Endothelial cell of umbilical vein (primary cell): Measurements from ENCODE around the gene CCDC197. TPM values are rescaled to one million over a fixed set of nuclear protein-coding genes. Genes with fewer than 3 reads are reported as not detected.

Experiments
- BruUV-seq: library from RNA; stranded (reverse); fragments of 400-500 nt; replicated peaks from 2 replicates; lab custom pipeline; 2021; lab: Mats Ljungman, UMichigan
- CTCF ChIA-PET: fragments of 300-600, 350-600 bp; sonication (Branson Sonifier 250); formaldehyde crosslinking; loops from one replicate; lab custom pipeline; 2021; ENCODE audit warnings: antibody characterized with exemption, inconsistent platforms; lab: Charles Lee
- POLR2A ChIA-PET: fragments of 300-600, 350-600 bp; sonication (Branson Sonifier 250); formaldehyde crosslinking; loops from one replicate; lab custom pipeline; 2021; ENCODE audit warnings: antibody characterized with exemption, inconsistent platforms; lab: Charles Lee
- DNase-seq: peaks from one replicate; pipeline ENCODE4 v3.0.0-alpha.2; 2011; ENCODE audit warnings: low read depth, low spot score
- FAIRE-seq: peaks from 2 replicates; lab custom pipeline; 2011; peaks lifted over from hg19 to GRCh38; lab: Jason Lieb, UNC
- H2AFZ ChIP-seq: 2 replicates; pipeline ENCODE4 v1.6.0; 2012; ENCODE audit warnings: low read depth, low read length, control low read depth, inconsistent platforms
- H3K27ac ChIP-seq: 2 replicates; pipeline ENCODE4 v1.5.1; 2011; ENCODE audit warnings: low read depth, mild to moderate bottlenecking, control low read depth, low read length, moderate library complexity; ENCODE audit not compliant: insufficient read depth
- H3K27me3 ChIP-seq, 2 experiments: 2 replicates each; pipeline versions ENCODE4 v1.6.0 to v1.6.1; 2011; ENCODE audit warnings: low read length in 2 of 2, mixed read lengths in 1 of 2; ENCODE audit not compliant: control insufficient read depth in 2 of 2, insufficient read depth in 2 of 2
- H3K36me3 ChIP-seq, 2 experiments: 2 replicates in 1 of 2; 3 replicates in 1 of 2; pipeline ENCODE4 v1.5.1; 2011; ENCODE audit warnings: low read length in 2 of 2, mild to moderate bottlenecking in 1 of 2, moderate library complexity in 1 of 2; ENCODE audit not compliant: control insufficient read depth in 2 of 2, insufficient read depth in 2 of 2; ENCODE audit errors: extremely low read depth in 1 of 2
- H3K4me1 ChIP-seq: 3 replicates; pipeline ENCODE4 v1.5.1; 2011; ENCODE audit warnings: mild to moderate bottlenecking, low read length; ENCODE audit not compliant: control insufficient read depth, insufficient read depth; ENCODE audit errors: extremely low read depth
- H3K4me2 ChIP-seq: 2 replicates; pipeline ENCODE4 v1.6.1; 2011; ENCODE audit warnings: low read length, control low read depth, mixed read lengths; ENCODE audit not compliant: insufficient read depth
- H3K4me3 ChIP-seq, 3 experiments: fragments of 200-600 bp in 1 of 3; sonication (generic), shearing (Covaris generic) in 1 of 3; replicated peaks in 1 of 3; 2 replicates each; pipeline ENCODE4 v1.5.1; 2011 to 2016; ENCODE audit warnings: control low read depth in 3 of 3, low read length in 3 of 3, mild to moderate bottlenecking in 2 of 3, inconsistent platforms in 1 of 3, low read depth in 1 of 3, moderate library complexity in 1 of 3; ENCODE audit not compliant: insufficient read depth in 1 of 3
- H3K79me2 ChIP-seq: 2 replicates; pipeline ENCODE4 v1.6.0; 2012; ENCODE audit warnings: low read length, inconsistent platforms; ENCODE audit not compliant: control insufficient read depth, insufficient read depth
- H3K9ac ChIP-seq: replicated peaks from 2 replicates; pipeline ENCODE3; 2011; ENCODE audit warnings: low read length, control low read depth; ENCODE audit not compliant: insufficient read depth; ENCODE audit errors: extremely low read depth
- H3K9me1 ChIP-seq: replicated peaks from 3 replicates; pipeline ENCODE4 v1.6.0; 2011; ENCODE audit warnings: mild to moderate bottlenecking, low read length; ENCODE audit not compliant: control insufficient read depth, insufficient read depth; ENCODE audit errors: extremely low read depth
- H3K9me3 ChIP-seq: replicated peaks from 2 replicates; pipeline ENCODE4 v1.5.1; 2012; ENCODE audit warnings: low read length, inconsistent platforms; ENCODE audit not compliant: control insufficient read depth, insufficient read depth
- H4K20me1 ChIP-seq: replicated peaks from 2 replicates; pipeline ENCODE3; 2011; ENCODE audit warnings: mild to moderate bottlenecking, low read length; ENCODE audit not compliant: control insufficient read depth, insufficient read depth; ENCODE audit errors: extremely low read depth
- EZH2 ChIP-seq: IDR thresholded peaks from 2 replicates; pipeline ENCODE4 v1.6.1; 2012; ENCODE audit warnings: borderline replicate concordance, low read depth, mild to moderate bottlenecking, moderate library complexity, low read length, inconsistent platforms; ENCODE audit not compliant: severe bottlenecking
- FOS ChIP-seq: IDR thresholded peaks from 2 replicates; pipeline ENCODE4 v1.6.1; 2011; ENCODE audit warnings: mild to moderate bottlenecking, low read length, moderate library complexity, borderline replicate concordance; ENCODE audit not compliant: insufficient read depth
- GATA2 ChIP-seq: IDR thresholded peaks from 2 replicates; pipeline ENCODE4 v1.7.0; 2011; ENCODE audit warnings: low read depth, mild to moderate bottlenecking, moderate library complexity, mixed read lengths, low read length; ENCODE audit not compliant: insufficient read length, insufficient read depth
- JUN ChIP-seq: IDR thresholded peaks from 2 replicates; pipeline ENCODE4 v1.6.1; 2011; ENCODE audit warnings: borderline replicate concordance, low read depth; ENCODE audit not compliant: insufficient read length, insufficient read depth
- MYC ChIP-seq: IDR thresholded peaks from one replicate; pipeline ENCODE4 v1.6.1; 2011; ENCODE audit warnings: mild to moderate bottlenecking, low read depth, low read length
- POLR2A ChIP-seq: IDR thresholded peaks from 2 replicates; pipeline ENCODE4 v1.6.1; 2012; ENCODE audit warnings: low read depth, mild to moderate bottlenecking, control low read depth, low read length
- POLR2AphosphoS5 ChIP-seq: IDR thresholded peaks from 2 replicates; pipeline ENCODE4 v1.6.1; 2012; ENCODE audit warnings: low read depth, mild to moderate bottlenecking, control low read depth, low read length, moderate library complexity; ENCODE audit not compliant: insufficient read depth
- dilution Hi-C: fragments of 300-500 bp; cut with MboI; formaldehyde crosslinking; loops from one replicate; pipeline ENCODE4 v1.15.0; 2019; ENCODE audit warnings: low sequenced_read_pairs; ENCODE audit not compliant: extremely low pct_ligation_motif_present
- intact Hi-C: fragments of 100-400 bp; cut with micrococcal nuclease; formaldehyde crosslinking; loops from one replicate; pipeline ENCODE4 v1.10.0; 2022
- polyA plus RNA-seq, 4 experiments: library from polyadenylated mRNA; depleted of rRNA in 3 of 4; stranded (reverse) in 3 of 4; unstranded in 1 of 4; fragments of >200 nt; gene quantifications; 2 replicates each; pipeline versions ENCODE4 v1.2.1 to v1.2.3, GENCODE V29; 2011 to 2012; ENCODE audit warnings: missing spikeins in 1 of 4
- total RNA-seq: library from RNA; stranded (reverse); gene quantifications from 2 replicates; pipeline ENCODE4 v1.2.3, GENCODE V29; 2021
- TF ChIP-seq, protein P1 (sequence below), 2 donors: IDR thresholded peaks; 1 replicate in 1 of 2; 2 replicates in 1 of 2; pipeline ENCODE4 v1.5.1; 2011; ENCODE audit warnings: low read length in 2 of 2, mild to moderate bottlenecking in 2 of 2, moderate library complexity in 2 of 2, control low read depth in 1 of 2, inconsistent platforms in 1 of 2, low read depth in 1 of 2; ENCODE audit not compliant: insufficient read depth in 1 of 2; ENCODE audit errors: extremely low read depth in 1 of 2
- TF ChIP-seq, protein P2 (sequence below): IDR thresholded peaks from 2 replicates; pipeline ENCODE4 v1.6.1; 2011; ENCODE audit not compliant: insufficient read depth, insufficient read length

The CCDC197 gene
- total and polyA plus RNA-seq, 2 donors (not counting 3 experiments of a cell fraction or from before 2014, with no cell fraction given): not detected

- Histone ChIP-seq H3K4me1 (no peaks in the 10 kb centered on the region), H3K4me2 (no peak overlapping the region), H3K27ac (no peak overlapping the region), H3K9ac (no peak overlapping the region), H3K9me3 (no peaks in the 10 kb centered on the region), H2AFZ (no peak overlapping the region), H3K9me1 (no peaks in the 10 kb centered on the region), H3K27me3 (no peaks in the 10 kb centered on the region), H4K20me1 (no peaks in the 10 kb centered on the region), H3K4me3 (no peak overlapping the region), H3K79me2 (no peaks in the 10 kb centered on the region), H3K36me3 (no peaks in the 10 kb centered on the region)
- FAIRE-seq (no peak), DNase-seq (no peak)
- no TSS peak for BruUV-seq
- intact Hi-C loops (no loop called here), dilution Hi-C loops (no loop called here)
- ChIA-PET POLR2A (no interaction called here), CTCF (interaction anchor here (1.1 to 8.6 kb wide), 2 partner anchors 28 to 31 kb away, joined by 4 to 116 read pairs; no protein-coding TSS in a partner anchor)
- TF ChIP-seq GATA2: no peak
- TF ChIP-seq, protein P1, sequence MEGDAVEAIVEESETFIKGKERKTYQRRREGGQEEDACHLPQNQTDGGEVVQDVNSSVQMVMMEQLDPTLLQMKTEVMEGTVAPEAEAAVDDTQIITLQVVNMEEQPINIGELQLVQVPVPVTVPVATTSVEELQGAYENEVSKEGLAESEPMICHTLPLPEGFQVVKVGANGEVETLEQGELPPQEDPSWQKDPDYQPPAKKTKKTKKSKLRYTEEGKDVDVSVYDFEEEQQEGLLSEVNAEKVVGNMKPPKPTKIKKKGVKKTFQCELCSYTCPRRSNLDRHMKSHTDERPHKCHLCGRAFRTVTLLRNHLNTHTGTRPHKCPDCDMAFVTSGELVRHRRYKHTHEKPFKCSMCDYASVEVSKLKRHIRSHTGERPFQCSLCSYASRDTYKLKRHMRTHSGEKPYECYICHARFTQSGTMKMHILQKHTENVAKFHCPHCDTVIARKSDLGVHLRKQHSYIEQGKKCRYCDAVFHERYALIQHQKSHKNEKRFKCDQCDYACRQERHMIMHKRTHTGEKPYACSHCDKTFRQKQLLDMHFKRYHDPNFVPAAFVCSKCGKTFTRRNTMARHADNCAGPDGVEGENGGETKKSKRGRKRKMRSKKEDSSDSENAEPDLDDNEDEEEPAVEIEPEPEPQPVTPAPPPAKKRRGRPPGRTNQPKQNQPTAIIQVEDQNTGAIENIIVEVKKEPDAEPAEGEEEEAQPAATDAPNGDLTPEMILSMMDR (IDR thresholded peaks at IDR 0.05; ENCODE audit: extremely low read depth in 1 of 2, insufficient read depth in 1 of 2, low read depth in 1 of 2, low read length in 2 of 2): no peak
- TF ChIP-seq POLR2AphosphoS5: no peak
- no peak for TF ChIP-seq FOS
- no peak for TF ChIP-seq MYC
- TF ChIP-seq POLR2A: no peak
- TF ChIP-seq JUN: no peak
- TF ChIP-seq EZH2: no peak
- TF ChIP-seq, protein P2, sequence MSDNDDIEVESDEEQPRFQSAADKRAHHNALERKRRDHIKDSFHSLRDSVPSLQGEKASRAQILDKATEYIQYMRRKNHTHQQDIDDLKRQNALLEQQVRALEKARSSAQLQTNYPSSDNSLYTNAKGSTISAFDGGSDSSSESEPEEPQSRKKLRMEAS: no peak
Observed at GRCh38 chr14:93971635-93972027, 25.5 kb upstream of the CCDC197 start.
